Heart left ventricle (tissue), 16 donors: Measurements from ENCODE around the gene LY86. TPM values are rescaled to one million over a fixed set of nuclear protein-coding genes. Genes with fewer than 3 reads are reported as not detected.

Source experiments
- ATAC-seq, 4 donors: fragments of 200-7000 bp; cut with Tn5 transposase; one replicate each; pipeline ENCODE4 v1.9.1; 2020 to 2022; ENCODE audit warnings: moderate library complexity in 4 of 4, mild to moderate bottlenecking in 3 of 4, moderate number of reproducible peaks in 1 of 4
- DNase-seq, 5 donors: peaks; one replicate each; pipeline ENCODE4 v3.0.0-alpha.2; 2020
- H3K27ac ChIP-seq, 12 donors: fragments of 200-600 bp; sonication (generic) in 4 of 12; one replicate each; pipeline versions ENCODE4 v1.5.0 to v1.8.0; 2016 to 2022; ENCODE audit warnings: mild to moderate bottlenecking in 2 of 12
- H3K27me3 ChIP-seq, 9 donors: fragments of 200-600 bp; sonication (generic) in 2 of 9; one replicate each; pipeline versions ENCODE4 v1.5.1 to v1.8.0; 2016 to 2022; ENCODE audit warnings: mild to moderate bottlenecking in 3 of 9
- H3K36me3 ChIP-seq, 9 donors: fragments of 200-600 bp; sonication (generic) in 2 of 9; one replicate each; pipeline versions ENCODE4 v1.5.0 to v1.8.0; 2018 to 2022; ENCODE audit warnings: mild to moderate bottlenecking in 2 of 9
- H3K4me1 ChIP-seq, 12 donors: fragments of 200-600 bp; sonication (generic) in 4 of 12; one replicate each; pipeline versions ENCODE4 v1.5.0 to v1.8.0; 2016 to 2022; ENCODE audit warnings: mild to moderate bottlenecking in 3 of 12
- H3K4me3 ChIP-seq, 12 donors: fragments of 200-600 bp; sonication (generic) in 4 of 12; one replicate each; pipeline versions ENCODE4 v1.5.0 to v1.8.0; 2017 to 2022; ENCODE audit warnings: mild to moderate bottlenecking in 9 of 12, moderate library complexity in 4 of 12
- H3K9me3 ChIP-seq, 12 donors: fragments of 200-600 bp; sonication (generic) in 4 of 12; one replicate each; pipeline versions ENCODE4 v1.5.0 to v1.8.0; 2016 to 2022; ENCODE audit warnings: mild to moderate bottlenecking in 1 of 12
- CTCF ChIP-seq, 12 donors: fragments of 200-600 bp; sonication (generic) in 4 of 12; IDR thresholded peaks; one replicate each; pipeline versions ENCODE4 v1.5.0 to v1.8.0; 2018 to 2022; ENCODE audit warnings: antibody characterized with exemption in 12 of 12, mild to moderate bottlenecking in 5 of 12
- POLR2A ChIP-seq, 2 donors: fragments of 450-650 bp; IDR thresholded peaks; one replicate each; pipeline ENCODE4 v1.6.1; 2017; ENCODE audit warnings: antibody characterized with exemption in 2 of 2, mild to moderate bottlenecking in 2 of 2, moderate library complexity in 2 of 2
- WGBS, 4 donors: extraction: QIAGEN DNeasy Blood & Tissue Kit in 2 of 4; methylation state at CpG; one replicate each; pipeline versions ENCODE4 v1.1.5 to v1.1.7; 2013 to 2018; 5-methylcytosine and 5-hydroxymethylcytosine counted together
- intact Hi-C, 10 donors: fragments of 100-400 bp; cut with DNase I; formaldehyde crosslinking; loops; one replicate each; pipeline versions ENCODE4 v1.11.1 to v1.14.2; 2022
- polyA plus RNA-seq, 2 donors: library from polyadenylated mRNA; stranded (reverse); fragments of 200-250 nt; gene quantifications; one replicate each; pipeline ENCODE4 v1.2.3, GENCODE V29; 2013
- total RNA-seq, 9 donors: library from RNA; depleted of rRNA in 2 of 9; stranded (reverse); fragments of >200 nt in 2 of 9; fragmentation: NEBNext Ultra II Directional in 3 of 9; extraction: Animal tissue kit (Norgen Biotek cat#: 25700) in 3 of 9; gene quantifications; one replicate each; pipeline versions ENCODE4 v1.1.0 to v1.2.4, GENCODE V29; 2016 to 2023
- donor health status: ischemic (EF 13 %, LVEDD 7.1; RV severe dilation, severe dysfunction).
- donor health status: healthy with polysubstance abuse.
- donor health status: DM: no; HTN: yes; CAD: no.
- donor health status: DM: no; HTN: no; CAD: no.
- donor health status: ischemic (EF 25% LVEDD 6.9; RV normal size, moderate dysfunction).
- donor health status: ischemic (EF 25% LVEDD 5.7; RV mildly dilated, moderate dysfunction).
- donor health status: healthy.
- donor health status: DM: yes; HTN: yes; CAD: no.
- donor health status: ischemic (EF 35%, LVEDD 5.7; RV mildly dilated, moderate dysfunction).
- donor health status: nonischemic (EF 11% LVEDD 7.7; RV severe dilation, severe dysfunction).
- donor health status: DM: yes; HTN: yes; CAD: no.
- donor health status: PGD.
- donor health status: ischemic (EF 29% LVEDD 5.4; RV normal size, mild dysfunction).
- donor health status: nonischemic (EF 23%, LVEDD 6.1; RV moderate dilation, normal function).

LY86 gene
- total and polyA plus RNA-seq, 11 donors = 0.23 to 13.4 (median 0.75) TPM

GRCh38 chr6:6655805-6656251, 67.3 kb downstream of the LY86 start:
- no peaks in the 10 kb centered on the region for H3K27me3 ChIP-seq
- DNase-seq (no peak), ATAC-seq (no peak)
- no peak for TF ChIP-seq CTCF (IDR thresholded peaks at IDR 0.05)
- no peak for TF ChIP-seq POLR2A (IDR thresholded peaks at IDR 0.05)
- no peaks in the 10 kb centered on the region for H3K36me3 ChIP-seq
- no peak overlapping the region for H3K4me3 ChIP-seq
- WGBS, 4 donors = 84 to 90% (median 85%) methylated on average over 9 of the region's 9 CpGs
- intact Hi-C loops = loop anchor here in 6 of 10 donors (2.0 to 10.0 kb wide), 6 partner anchors 59 to 101 kb away; no protein-coding TSS in a partner anchor
- peaks cover 0 to 86% (median 39%) of the 10 kb centered on the region in 12 donors for H3K4me1 ChIP-seq
- no peaks in the 10 kb centered on the region for H3K9me3 ChIP-seq
- peak overlapping the region in 11 of 12 donors; percentile 15 to 83 (median 73) for H3K27ac ChIP-seq

DNA sequence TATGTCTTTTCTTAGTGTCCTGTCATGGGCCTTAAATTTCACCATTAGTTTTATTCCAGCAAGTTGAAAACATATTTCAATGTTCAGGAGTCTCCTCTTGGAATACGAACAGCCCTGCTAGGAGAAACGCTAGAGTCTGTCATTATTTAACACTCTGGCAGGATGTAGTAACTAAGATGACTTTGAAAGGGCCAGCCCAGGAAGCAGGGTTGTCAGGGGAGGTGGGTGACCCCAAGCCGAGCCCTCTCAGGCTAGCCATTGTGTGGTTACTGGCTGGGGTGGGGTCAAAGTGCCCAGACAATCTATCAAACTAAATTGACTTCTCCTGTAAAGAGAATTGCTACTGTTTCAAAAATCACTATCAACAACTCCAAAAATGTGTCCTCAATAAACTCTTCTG, 67.8 kb downstream of the LY86 start:
- WGBS, 4 donors = 49 to 71% (median 57%) methylated on average over 3 of the region's 3 CpGs
- peak in 1 of 4 donors; percentile 55 for ATAC-seq
- Histone ChIP-seq H3K9me3 (no peaks in the 10 kb centered on the region), H3K27me3 (no peaks in the 10 kb centered on the region), H3K4me3 (no peak overlapping the region), H3K27ac (peak overlapping the region in 10 of 12 donors; percentile 15 to 83 (median 74)), H3K36me3 (no peaks in the 10 kb centered on the region), H3K4me1 (peaks cover 0 to 88% (median 44%) of the 10 kb centered on the region in 12 donors)
- peak in 3 of 5 donors; percentile 40 to 49 (median 47) for DNase-seq
- TF ChIP-seq CTCF (IDR thresholded peaks at IDR 0.05) (no peak), POLR2A (IDR thresholded peaks at IDR 0.05) (no peak)
- intact Hi-C loops = loop anchor here in 5 of 10 donors (5.0 to 10.0 kb wide), 5 partner anchors 59 to 101 kb away; no protein-coding TSS in a partner anchor

DNA sequence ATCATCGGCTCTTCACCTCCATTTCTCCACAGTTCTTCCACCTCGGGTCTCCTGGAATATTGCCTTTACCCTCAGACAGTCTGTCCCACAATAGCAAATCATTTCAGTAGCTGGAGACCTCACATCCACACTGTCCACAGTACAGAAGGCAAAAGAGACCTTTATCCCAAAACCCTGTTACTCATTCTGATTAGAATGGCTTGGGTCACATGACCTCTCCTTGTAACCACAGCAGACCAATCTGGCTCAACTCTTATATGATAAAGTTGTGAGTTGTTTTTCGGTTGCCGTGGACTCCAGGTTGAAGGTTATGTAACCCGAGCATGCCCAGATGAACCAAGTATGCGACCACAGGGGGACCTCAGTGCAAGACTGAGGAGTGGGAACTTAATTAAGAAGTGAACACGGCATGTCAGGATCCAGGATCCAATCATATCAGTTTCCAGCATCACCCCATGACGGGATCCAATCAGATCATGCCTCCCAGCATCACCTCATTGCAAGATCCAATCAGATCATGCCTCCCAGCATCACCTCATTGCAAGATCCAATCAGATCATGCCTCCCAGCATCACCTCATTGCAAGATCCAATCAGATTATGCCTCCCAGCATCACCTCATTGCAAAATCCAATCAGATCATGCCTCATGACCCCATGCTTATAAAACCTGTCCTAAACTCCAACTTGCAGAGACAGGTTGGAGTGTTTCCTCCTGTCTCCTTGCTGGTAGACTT, 68.7 kb downstream of the LY86 start:
- Histone ChIP-seq H3K36me3 (no peaks in the 10 kb centered on the region), H3K4me1 (peaks cover 0 to 88% (median 53%) of the 10 kb centered on the region in 12 donors), H3K4me3 (no peak overlapping the region), H3K27me3 (no peaks in the 10 kb centered on the region), H3K9me3 (no peaks in the 10 kb centered on the region), H3K27ac (peak overlapping the region in 8 of 12 donors; percentile 31 to 91 (median 74))
- DNase-seq (no peak), ATAC-seq (no peak)
- no peak for TF ChIP-seq CTCF (IDR thresholded peaks at IDR 0.05)
- no peak for TF ChIP-seq POLR2A (IDR thresholded peaks at IDR 0.05)
- WGBS, 4 donors = 94 to 95% (median 94%) methylated on average over 8 of the region's 8 CpGs
- intact Hi-C loops = loop anchor here in 5 of 10 donors (5.0 to 10.0 kb wide), 5 partner anchors 60 to 102 kb away; no protein-coding TSS in a partner anchor

DNA sequence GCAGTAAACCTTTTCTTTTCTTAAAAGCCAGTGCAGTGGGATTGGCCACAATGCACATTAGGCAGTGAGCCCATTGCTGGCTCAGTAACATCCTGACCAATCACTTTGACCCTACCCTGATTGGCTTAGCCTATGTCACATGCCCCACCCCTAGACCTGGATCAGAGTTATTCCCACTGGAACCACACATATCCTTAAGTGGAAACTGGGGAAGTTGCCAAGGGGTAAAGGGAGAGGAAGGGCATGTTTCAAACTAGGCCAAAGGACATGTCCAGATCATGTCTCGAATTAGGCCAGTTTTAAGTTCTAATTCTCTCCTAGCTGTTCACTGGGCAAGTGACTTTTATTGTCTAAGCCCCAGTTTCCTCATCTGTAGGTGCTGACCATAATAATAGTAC, 69.3 kb downstream of the LY86 start:
- DNase-seq = no peak
- TF ChIP-seq POLR2A (IDR thresholded peaks at IDR 0.05) (no peak), CTCF (IDR thresholded peaks at IDR 0.05) (no peak)
- H3K36me3 ChIP-seq = no peaks in the 10 kb centered on the region
- intact Hi-C loops = loop anchor here in 5 of 10 donors (5.0 to 10.0 kb wide), 5 partner anchors 61 to 103 kb away; no protein-coding TSS in a partner anchor
- H3K27ac ChIP-seq = peak overlapping the region in 10 of 12 donors; percentile 26 to 91 (median 74)
- H3K4me3 ChIP-seq = no peak overlapping the region
- ATAC-seq = no peak
- no peaks in the 10 kb centered on the region for H3K27me3 ChIP-seq
- 68 to 79% (median 74%) methylated on average over 1 of the region's 1 CpG for WGBS, 4 donors
- H3K9me3 ChIP-seq = no peaks in the 10 kb centered on the region
- peaks cover 0 to 94% (median 56%) of the 10 kb centered on the region in 12 donors for H3K4me1 ChIP-seq
